ENCODE measurements around the gene PLEKHA3.
"Not testable (repeated sequence)": the region's sequence is repeated elsewhere in the genome, so short reads cannot be mapped to it uniquely, and the experiment has no call there.

The PLEKHA3 gene

DNA sequence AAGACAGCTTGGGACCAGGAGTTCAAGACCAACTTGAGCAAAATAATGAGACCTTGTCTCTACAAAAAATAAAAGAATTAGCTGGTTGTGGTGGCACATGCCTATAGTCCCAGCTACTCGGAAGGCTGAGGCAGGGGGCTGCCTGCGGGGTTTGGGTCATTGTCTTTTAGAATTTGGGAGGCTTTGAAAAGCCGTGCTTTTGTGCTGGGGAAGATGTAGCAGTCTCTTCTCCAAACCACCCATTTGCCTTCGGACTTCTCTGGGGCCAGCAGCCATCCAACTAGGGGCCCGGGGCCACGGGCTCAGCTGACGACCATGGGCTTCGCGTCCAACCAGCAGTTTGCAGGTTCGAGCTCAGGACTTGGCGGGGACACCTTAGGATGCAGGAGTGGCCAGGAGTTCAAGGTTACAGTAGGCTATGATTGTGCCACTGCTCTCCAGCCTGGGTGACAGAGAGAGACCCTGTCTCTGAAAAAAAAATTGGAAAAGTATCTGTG lies 22.8 kb upstream of the PLEKHA3 start:
- TF ChIP-seq, protein P1, sequence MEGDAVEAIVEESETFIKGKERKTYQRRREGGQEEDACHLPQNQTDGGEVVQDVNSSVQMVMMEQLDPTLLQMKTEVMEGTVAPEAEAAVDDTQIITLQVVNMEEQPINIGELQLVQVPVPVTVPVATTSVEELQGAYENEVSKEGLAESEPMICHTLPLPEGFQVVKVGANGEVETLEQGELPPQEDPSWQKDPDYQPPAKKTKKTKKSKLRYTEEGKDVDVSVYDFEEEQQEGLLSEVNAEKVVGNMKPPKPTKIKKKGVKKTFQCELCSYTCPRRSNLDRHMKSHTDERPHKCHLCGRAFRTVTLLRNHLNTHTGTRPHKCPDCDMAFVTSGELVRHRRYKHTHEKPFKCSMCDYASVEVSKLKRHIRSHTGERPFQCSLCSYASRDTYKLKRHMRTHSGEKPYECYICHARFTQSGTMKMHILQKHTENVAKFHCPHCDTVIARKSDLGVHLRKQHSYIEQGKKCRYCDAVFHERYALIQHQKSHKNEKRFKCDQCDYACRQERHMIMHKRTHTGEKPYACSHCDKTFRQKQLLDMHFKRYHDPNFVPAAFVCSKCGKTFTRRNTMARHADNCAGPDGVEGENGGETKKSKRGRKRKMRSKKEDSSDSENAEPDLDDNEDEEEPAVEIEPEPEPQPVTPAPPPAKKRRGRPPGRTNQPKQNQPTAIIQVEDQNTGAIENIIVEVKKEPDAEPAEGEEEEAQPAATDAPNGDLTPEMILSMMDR (IDR thresholded peaks at IDR 0.05), result no peak
- no peak overlapping the region for H3K27ac Mint-ChIP-seq
- no peaks in the 10 kb centered on the region for H3K27me3 Mint-ChIP-seq (ENCODE audit: low read depth, poor library complexity)
- no peak for DNase-seq
- no peaks in the 10 kb centered on the region for H3K9me3 Mint-ChIP-seq
- H3K36me3 Mint-ChIP-seq (ENCODE audit: low read depth), result peaks cover 10% of the 10 kb centered on the region
- H3K4me1 Mint-ChIP-seq, result no peaks in the 10 kb centered on the region
- no peak overlapping the region for H3K4me3 Mint-ChIP-seq

DNA sequence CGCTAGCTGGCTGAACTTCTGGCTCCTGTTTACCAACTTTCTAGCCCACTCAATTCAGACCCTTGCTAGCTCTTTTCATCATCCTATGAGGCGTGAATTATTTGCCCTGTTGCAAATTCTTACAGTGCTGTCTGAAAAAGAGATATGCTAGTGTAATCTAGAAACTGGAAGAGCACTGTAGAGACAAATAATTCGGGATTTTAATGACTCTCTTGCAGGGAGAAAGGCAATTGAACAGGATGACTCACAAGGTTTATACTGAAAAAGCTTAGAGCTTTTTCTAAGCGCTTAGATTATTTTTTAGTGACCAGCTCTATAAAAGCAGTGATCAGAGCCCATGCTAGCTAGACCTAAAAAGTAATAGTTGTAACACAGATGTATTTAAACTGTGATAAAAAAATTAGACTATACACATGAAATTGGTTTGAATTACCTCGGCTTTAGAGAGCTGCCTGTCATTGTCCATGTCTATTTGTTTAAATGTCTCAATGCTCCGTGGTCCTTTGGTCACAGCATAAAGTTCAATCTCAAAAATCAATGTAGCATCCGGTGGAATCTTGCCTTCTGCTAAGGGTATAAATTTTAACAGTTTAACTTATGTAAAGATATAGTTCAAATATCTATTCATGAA lies 10.9 kb upstream of the PLEKHA3 start:
- H3K4me3 Mint-ChIP-seq, result no peak overlapping the region
- H3K27me3 Mint-ChIP-seq (ENCODE audit: low read depth, poor library complexity), result no peaks in the 10 kb centered on the region
- TF ChIP-seq, protein P1 (IDR thresholded peaks at IDR 0.05), result no peak
- no peak for DNase-seq
- H3K36me3 Mint-ChIP-seq (ENCODE audit: low read depth), result peaks cover 43% of the 10 kb centered on the region
- no peaks in the 10 kb centered on the region for H3K9me3 Mint-ChIP-seq
- H3K4me1 Mint-ChIP-seq, result peaks cover 8% of the 10 kb centered on the region
- H3K27ac Mint-ChIP-seq, result no peak overlapping the region

DNA sequence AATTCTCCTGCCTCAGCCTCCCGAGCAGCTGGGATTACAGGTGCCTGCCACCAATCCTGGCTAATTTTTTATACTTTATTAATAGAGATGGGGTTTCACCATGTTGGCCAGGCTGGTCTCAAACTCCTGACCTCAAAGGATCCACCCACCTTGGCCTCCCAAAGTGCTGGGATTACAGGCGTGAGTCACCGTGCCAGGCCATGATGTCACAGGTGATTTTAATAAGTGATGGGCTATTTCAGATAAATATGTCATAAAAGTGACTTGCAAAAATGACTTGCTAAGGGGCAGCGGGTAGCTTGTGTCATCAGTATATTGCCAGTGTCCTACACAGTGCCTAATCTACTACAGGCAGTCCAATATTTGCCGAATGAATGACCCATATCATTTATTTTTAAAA lies 8.9 kb upstream of the PLEKHA3 start:
- not testable (repeated sequence) for DNase-seq; H3K9me3 Mint-ChIP-seq; H3K4me3 Mint-ChIP-seq; H3K27ac Mint-ChIP-seq; H3K27me3 Mint-ChIP-seq (ENCODE audit: low read depth, poor library complexity)
- peaks cover 15% of the 10 kb centered on the region for H3K4me1 Mint-ChIP-seq
- H3K36me3 Mint-ChIP-seq (ENCODE audit: low read depth), result peaks cover 43% of the 10 kb centered on the region

DNA sequence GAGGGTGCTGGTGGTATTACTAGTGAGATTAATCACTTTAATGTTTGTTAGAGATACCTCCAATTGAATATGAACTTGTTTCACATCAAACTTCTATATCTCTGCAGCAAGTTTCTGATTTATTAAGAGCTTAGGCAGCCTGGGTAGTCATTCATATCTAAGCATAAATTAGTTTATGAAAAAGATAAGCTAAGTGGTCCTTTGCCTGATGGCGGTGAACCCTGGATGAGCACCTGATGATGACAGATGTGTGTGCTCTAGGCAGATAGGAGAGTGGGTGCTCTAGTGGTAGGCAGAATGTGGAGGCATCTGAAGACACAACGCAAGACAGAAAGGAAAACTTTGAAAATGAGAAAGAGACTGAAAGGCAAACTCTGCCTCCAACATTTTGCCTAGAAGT lies 6.9 kb upstream of the PLEKHA3 start:
- DNase-seq, result no peak
- peaks cover 34% of the 10 kb centered on the region for H3K36me3 Mint-ChIP-seq (ENCODE audit: low read depth)
- no peaks in the 10 kb centered on the region for H3K9me3 Mint-ChIP-seq
- H3K27ac Mint-ChIP-seq, result no peak overlapping the region
- H3K27me3 Mint-ChIP-seq (ENCODE audit: low read depth, poor library complexity), result no peaks in the 10 kb centered on the region
- no peak overlapping the region for H3K4me3 Mint-ChIP-seq
- TF ChIP-seq, protein P1 (IDR thresholded peaks at IDR 0.05), result no peak
- peaks cover 29% of the 10 kb centered on the region for H3K4me1 Mint-ChIP-seq

DNA sequence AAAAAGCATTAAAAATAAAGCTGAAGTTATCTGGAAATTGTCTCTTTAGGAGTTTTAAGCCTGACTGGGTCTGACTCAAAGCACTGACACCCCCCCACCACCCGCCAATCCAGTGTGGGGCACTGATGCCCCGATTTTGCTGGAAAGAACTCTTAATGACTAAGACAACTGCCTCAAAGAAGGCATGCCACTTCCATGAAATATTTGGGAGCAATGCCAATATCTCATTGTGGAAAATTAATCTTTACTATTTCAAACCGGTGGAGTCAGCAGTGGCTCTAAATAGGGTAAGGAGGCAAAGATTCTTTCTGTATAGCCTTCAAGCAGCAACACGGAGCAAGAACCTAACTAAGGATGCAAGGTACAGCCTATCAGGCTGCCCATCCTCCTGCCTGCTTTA lies 6.3 kb upstream of the PLEKHA3 start:
- Mint-ChIP-seq H3K4me1 (peaks cover 33% of the 10 kb centered on the region), H3K9me3 (no peaks in the 10 kb centered on the region), H3K27ac (no peak overlapping the region), H3K4me3 (no peak overlapping the region), H3K27me3 (ENCODE audit: low read depth, poor library complexity) (no peaks in the 10 kb centered on the region), H3K36me3 (ENCODE audit: low read depth) (peaks cover 32% of the 10 kb centered on the region)
- no peak for DNase-seq
- TF ChIP-seq, protein P1 (IDR thresholded peaks at IDR 0.05), result no peak

DNA sequence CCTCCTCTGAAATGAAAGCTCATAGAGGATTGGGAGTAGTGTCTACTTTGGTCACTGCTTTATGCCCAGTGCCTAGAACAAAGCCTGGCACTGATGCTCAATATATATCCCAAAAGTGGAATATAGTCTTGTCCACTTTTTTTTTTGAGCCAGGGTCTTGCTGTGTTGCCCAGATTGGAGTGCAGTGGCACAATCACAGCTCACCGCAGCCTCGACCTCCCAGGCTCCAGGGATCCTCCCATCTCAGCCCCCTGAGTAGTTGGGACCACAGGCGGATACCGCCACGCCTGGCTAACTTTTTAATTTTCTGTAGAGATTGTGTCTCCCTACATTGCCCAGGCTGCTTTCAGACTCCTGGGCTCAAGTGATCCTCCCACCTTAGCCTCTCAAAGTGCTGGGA lies 5.7 kb upstream of the PLEKHA3 start:
- DNase-seq, result no peak
- H3K27me3 Mint-ChIP-seq (ENCODE audit: low read depth, poor library complexity), result no peaks in the 10 kb centered on the region
- H3K27ac Mint-ChIP-seq, result no peak overlapping the region
- H3K4me3 Mint-ChIP-seq, result no peak overlapping the region
- TF ChIP-seq, protein P1 (IDR thresholded peaks at IDR 0.05), result no peak
- H3K9me3 Mint-ChIP-seq, result no peaks in the 10 kb centered on the region
- peaks cover 33% of the 10 kb centered on the region for H3K4me1 Mint-ChIP-seq
- H3K36me3 Mint-ChIP-seq (ENCODE audit: low read depth), result peaks cover 32% of the 10 kb centered on the region

Data from nephron progenitor cell (in vitro differentiated cells).